Panc1 (cell line): ENCODE results near the gene HMGXB4.

Experiments used
- CTCF ChIP-seq: fragments of 450-650 bp; IDR thresholded peaks from 2 replicates; pipeline ENCODE4 v1.5.1; 2017; ENCODE audit warnings: mild to moderate bottlenecking
- POLR2AphosphoS5 ChIP-seq: IDR thresholded peaks from 2 replicates; pipeline ENCODE4 v1.6.1; 2012; ENCODE audit warnings: mild to moderate bottlenecking, low read depth, low read length, moderate library complexity
- REST ChIP-seq, 2 experiments: IDR thresholded peaks; 2 replicates each; pipeline ENCODE4 v1.6.1; 2011 to 2012; ENCODE audit warnings: low read depth in 2 of 2, control low read depth in 1 of 2, low read length in 1 of 2, mild to moderate bottlenecking in 1 of 2, moderate library complexity in 1 of 2; ENCODE audit not compliant: insufficient read depth in 1 of 2
- SIN3A ChIP-seq: IDR thresholded peaks from 2 replicates; pipeline ENCODE4 v1.6.1; 2012; ENCODE audit warnings: low read depth, mild to moderate bottlenecking, low read length, moderate library complexity, borderline replicate concordance; ENCODE audit not compliant: insufficient read depth
- TCF7L2 ChIP-seq: IDR thresholded peaks from 2 replicates; pipeline ENCODE4 v1.6.1; 2011; ENCODE audit warnings: mild to moderate bottlenecking, low read depth, low read length, inconsistent platforms

- TF ChIP-seq CTCF (no peak), POLR2AphosphoS5 (no peak), TCF7L2 (no peak), REST (IDR thresholded peaks at IDR 0.05; ENCODE audit: insufficient read depth in 1 of 2, low read depth in 2 of 2, low read length in 1 of 2) (no peak), SIN3A (no peak)
Observed at GRCh38 chr22:35332278-35332677, 75.0 kb downstream of the HMGXB4 start.
